ENCODE data around the gene NPC1.
A peak's percentile ranks its signal among the peaks of the same experiment; 100 is the strongest.

The NPC1 gene

DNA sequence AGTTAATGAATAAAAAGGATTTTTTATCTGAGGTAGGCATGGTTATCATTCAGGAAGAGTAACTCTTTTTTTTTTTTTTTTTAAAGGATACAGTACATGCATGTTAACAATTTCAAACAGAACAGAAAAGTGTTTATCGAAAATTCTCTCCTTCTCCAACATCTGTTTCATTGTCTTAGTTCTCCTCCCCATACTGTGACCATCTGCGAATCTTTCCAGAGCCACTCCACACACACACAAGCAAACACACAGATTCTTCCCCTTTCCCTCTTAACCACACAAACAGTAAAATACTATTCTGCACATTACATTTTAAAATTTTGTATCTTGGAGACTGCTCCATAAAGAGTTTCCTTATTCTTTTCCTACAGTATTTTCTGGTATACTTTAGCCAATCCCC, 38.0 kb downstream of the NPC1 start:
- DNase-seq (ENCODE audit: low spot score), result no peak

DNA sequence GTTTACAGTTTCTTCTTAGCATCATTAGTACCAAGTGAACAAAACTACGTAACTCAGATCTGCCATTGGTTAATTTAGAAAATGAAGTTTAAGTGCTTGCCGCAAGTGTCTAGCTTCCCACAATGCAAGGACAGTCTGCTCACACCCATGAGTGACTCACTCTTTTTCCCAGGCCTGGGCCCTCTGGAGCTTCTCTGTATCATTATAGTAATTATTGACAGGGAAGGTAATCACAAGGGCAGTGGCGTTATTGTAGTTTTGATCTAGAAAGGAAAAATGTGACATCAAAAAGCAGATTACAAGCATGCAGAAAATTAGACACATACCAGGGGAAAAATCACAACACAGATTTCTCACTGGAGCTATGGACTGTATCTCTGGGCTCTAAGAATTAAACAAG, 38.5 kb downstream of the NPC1 start:
- DNase-seq (ENCODE audit: low spot score), result no peak

DNA sequence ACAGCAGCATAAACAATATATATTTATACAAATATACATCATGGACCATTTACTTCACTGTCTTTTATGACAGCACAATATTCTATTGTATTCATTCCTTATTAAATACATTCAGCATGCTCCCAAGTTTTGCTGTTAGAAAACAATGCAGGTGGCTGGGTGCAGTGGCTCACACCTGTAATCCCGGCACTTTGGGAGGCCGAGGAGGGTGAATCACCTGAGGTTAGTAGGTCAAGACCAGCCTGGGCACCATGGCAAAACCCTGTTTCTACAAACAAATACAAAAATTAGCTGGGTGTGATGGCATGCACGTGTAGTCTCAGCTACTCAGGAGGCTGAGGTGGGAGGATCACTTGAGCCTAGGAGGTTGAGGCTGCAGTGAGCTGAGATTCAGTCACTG, 39.0 kb downstream of the NPC1 start:
- no peak for DNase-seq (ENCODE audit: low spot score)

DNA sequence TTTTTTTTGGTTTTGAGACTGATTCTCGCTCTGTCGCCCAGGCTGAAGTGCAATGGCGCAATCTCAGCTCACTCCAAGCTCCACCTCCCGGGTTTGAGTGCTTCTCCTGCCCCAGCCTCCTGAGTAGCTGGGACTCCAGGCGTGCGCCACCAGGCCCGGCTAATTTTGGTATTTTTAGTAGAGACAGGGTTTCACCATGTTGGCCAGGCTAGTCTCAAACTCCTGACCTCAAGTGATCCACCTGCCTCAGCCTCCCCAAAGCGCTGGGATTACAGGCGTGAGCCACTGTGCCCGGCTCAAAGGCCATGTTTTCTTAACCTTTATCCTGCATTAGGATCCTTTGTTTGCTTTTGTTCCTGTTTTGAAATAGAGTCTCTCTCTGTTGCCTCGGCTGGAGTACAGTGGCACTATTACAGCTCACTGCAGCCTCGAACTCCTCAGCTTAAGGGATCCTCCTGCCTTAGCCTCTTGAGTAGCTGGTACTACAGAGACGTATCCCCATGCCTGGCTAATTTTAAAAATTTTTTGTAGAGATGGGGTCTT, 41.0 kb downstream of the NPC1 start:
- DNase-seq (ENCODE audit: low spot score), result no peak

DNA sequence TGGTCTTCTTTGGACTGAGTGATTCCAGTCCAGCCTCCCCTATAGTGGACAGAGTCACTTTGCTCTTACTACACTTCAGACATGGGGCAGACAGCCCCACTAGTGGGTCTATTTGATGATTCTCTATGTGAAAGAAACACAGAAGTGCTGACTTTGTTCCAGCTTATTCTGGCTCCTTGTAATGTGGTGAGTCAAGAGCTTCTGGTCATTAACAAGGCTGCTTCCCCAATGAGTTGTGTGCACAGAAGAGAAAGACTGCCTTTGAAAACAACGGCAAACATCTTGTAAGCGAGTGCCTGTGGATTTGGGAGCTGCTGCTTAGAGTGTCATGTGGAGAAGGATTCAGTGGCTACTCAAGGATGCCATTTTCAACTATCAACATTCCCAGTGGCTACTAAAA, 43.8 kb downstream of the NPC1 start:
- DNase-seq (ENCODE audit: low spot score), result no peak

DNA sequence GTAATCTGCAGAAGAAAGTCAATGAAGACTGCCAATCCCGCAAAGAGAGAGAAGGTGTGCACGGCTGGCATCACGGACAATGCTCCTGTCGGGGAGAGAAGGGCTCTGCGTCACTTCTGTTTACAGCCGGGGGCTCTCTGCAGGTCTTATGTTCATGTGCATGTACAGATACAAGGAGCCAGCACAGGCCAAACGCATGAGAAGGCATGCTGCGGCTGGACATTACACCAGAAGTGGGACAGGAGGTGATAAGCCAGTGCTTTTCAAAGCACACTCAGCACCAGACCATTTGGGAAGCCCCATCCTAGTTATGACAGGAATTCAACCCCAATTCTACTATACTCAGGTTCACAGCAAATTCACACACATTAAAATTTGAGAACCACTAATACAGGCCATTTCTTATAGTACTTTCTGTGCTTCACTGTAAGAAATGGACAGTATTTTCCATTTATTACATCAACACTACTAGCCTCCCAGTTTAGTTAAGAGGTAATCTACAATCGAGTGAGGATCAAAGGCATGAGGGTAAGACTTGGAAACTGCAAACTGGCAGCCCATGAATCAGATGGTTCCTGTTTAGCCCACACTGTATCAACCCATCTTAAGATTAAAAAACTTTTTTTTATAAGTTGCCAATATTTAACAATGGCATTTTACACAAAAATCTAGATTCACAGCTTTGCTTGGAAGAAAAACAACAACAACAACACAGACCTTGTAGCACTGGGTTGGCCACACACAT, 44.8 kb downstream of the NPC1 start:
- no peak for DNase-seq (ENCODE audit: low spot score)

DNA sequence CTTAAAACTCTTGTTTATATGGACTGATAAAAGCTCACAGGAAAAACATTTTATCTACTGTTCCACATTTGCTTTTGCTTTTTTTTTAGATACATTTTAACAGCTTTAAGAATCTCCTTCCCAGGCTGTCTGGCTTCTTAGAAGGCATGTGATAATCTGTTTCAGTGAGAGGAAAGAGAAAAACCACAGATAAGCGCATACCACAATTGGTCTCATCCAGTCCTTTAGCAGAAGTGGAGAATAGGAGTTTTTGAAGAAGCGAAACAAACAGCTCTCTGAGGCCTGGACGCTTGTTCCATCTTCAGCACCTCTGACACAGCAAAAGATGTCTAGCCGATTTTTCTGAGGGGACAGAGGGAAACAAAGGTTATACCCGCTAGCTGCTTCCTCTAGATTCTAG, 45.4 kb downstream of the NPC1 start:
- DNase-seq (ENCODE audit: low spot score), result no peak

DNA sequence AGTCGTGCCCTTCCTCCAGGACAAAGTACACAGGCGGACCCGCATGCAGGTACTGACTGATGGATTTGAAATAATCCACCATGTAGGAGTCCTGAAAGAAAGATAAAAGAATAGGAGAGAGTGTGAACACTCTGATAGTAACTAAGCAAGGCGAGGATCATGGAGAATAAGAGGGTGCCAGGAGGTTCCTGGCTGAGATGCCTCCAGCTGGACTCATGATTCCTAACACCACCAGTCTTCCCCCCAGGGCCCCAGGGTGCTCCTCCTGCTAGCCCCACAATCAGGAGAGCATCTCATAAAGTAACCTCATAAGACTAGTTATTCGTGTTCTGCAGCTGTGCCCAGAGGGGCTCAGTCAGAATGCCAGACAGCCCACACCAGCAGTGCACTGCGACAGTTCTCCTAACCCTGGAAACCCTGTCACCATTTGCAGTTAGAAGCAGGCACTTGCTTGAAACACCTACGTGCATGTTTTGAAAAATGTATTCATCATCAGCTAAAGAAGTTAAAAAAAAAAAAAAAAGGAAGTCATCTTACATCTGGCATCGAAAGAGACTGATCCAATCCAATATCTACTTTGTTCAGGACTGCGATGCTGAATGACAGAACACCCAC, 46.3 kb downstream of the NPC1 start:
- no peak for DNase-seq (ENCODE audit: low spot score)

DNA sequence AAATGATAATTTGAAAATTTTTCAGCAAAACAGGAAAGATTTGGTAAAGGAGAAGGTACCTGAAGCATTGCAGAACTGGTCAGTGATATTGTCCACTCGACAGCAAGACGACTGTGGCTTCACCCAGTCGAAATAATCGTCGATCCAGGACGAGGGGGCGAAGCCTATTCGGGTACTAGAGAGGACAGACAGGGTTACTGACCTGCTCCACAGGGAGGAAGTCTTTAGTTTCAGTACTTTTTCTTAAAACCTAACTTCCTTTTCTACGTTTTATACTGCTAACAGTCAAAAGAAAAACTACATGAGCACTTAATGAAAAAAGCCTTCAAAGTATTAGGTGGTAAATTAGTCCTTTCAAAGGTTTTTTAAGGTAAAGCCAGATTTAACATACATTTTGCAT, 47.0 kb downstream of the NPC1 start:
- DNase-seq (ENCODE audit: low spot score), result no peak

DNA sequence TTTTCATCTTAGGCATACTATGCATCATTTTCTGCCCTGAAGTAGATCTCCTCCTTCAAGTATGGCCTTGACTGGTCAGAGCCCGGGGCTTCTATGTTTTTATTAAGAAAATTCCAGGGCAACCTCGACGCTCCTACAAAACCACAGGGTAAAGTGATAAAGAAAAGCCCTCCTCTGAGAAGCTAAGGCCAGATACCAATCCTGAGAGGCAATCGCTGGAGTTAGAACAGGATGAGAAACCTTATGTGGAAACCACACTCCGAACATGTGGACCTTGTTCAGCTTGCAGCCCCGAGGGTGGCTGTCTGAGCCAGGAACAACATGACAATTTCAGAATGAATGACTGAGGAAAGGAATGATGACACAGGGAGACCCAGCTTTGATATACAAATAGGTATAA, 47.4 kb downstream of the NPC1 start:
- no peak for DNase-seq (ENCODE audit: low spot score)

DNA sequence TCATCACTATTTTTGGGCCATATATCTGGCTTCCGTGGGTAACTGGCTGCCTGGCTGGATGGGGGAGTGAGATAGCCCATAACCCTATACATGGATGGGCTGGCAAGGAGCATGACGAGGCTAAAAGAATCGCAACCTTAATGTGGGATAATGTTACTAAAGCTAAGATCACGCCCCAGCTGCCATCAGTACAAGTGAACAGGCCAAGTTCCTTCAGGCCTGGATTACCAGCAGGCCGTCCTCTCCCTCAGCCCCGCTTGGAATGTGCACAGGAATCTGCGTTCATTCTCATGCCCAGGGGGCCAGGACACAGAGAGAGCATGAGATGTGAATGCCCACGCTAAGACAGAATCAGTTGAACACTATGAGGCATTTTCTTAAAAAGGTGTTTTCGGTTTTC, 48.3 kb downstream of the NPC1 start:
- no peak for DNase-seq (ENCODE audit: low spot score)

DNA sequence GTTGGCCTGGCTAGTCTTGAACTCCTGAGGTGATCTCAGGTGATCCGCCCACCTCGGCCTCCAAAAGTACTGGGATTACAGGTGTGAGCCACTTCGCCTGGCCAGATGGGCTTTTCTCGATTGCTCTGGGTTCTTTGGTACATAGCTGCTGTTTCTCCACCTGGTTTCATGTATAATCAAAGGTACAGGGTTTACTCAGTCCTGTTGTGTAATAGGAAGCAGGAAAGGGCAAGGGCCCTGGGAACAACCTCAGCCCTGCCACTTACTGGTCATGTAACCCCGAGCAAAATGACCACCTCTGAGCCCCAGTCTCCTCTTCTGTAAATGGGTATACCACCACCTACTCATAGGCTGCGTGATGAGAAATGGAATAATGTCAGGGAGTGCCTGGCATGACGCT, 49.0 kb downstream of the NPC1 start:
- no peak for DNase-seq (ENCODE audit: low spot score)

DNA sequence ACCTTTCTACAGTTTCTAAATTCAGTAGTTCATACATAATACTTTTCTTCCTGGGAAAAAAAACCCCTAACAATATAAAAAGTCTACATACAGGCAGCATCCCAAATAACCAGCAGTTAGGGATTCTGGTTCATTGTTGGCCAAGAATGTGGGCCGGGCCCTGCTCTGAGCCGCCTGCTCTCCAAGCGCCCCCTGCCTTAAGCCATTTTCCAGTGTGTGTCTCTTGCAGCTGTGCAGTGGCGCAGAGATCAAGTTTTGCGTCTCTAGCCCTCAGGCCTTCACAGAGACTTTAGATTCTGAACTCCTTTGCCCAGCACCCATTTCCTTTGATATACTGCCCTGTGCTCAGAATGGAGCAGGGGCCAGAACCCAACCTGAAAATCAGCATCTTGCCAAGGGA, 50.1 kb downstream of the NPC1 start:
- DNase-seq (ENCODE audit: low spot score), result no peak

DNA sequence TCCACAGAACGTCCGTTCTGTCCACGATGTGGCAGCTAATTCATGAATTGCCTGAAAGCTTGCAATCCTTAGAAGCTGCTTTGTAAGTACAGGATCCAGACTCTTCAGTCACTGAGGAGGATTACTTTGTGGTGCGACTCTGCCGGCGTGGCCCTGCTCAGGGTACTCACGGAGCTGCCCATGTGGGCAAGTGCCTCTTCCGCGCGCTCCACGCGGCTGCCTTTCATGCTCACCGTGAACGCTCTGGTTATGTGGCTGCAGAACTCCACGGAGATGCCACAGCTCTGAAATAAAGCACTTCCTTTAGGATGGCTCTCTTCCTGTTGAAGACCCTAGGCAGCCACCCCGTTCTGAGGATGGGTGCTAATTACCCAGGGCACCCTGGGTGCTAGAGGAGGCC, 52.0 kb downstream of the NPC1 start:
- DNase-seq (ENCODE audit: low spot score), result no peak

DNA sequence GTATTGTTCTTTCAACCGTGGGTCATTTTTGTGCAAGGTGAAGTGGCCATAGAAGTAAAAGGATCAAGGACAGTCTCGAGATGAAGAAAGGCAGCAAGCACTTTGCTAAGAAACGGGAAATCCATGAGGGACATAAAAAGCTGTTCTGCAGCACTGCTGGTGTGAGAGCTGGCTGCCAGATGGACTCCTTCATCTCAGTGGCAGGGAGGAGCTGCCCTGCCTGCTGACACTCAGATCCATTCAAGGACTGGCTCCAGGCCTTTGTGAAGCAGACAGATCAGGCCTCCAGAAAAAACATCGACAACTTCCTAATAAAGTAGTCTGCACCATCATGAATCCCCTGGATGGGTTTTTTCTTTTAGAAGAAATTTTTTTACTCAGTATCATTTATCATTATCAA, 53.5 kb downstream of the NPC1 start:
- DNase-seq (ENCODE audit: low spot score), result peak; percentile 11

DNA sequence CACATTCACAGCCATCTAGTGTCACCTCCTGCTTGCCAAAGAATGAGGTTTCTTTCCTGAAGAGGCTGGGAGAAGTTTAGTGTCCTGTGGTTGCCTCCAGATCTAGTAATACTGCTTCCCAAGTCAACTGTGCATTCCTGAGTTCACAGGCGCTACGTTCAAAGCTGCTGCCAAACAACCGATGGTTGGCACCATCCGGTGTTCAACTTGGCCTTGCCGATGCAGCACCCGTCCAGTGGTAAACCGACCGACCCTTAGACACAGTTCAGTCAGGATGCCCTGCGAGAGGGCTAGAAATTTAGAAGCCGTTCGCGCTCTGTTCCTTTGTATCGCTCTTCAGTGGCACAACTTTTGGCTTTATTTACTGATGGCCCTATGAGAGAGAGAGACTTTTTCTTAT, 54.4 kb downstream of the NPC1 start:
- no peak for DNase-seq (ENCODE audit: low spot score)

DNA sequence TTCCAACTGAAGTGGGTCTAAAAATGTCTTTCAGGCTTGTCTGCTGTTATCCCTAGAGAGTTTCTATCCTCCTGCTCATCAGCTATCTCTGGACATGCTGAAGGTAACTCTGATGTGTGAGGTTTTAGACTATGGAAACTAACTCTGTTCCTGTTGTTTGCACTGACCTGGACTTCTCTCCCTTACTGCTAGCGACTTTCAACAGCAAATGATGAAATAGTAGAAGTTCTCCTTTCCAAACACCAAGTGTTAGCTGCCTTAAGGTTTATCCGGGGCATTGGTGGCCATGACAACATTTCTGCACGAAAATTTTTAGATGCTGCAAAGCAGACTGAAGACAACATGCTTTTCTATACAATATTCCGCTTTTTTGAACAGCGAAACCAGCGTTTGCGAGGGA, 56.1 kb downstream of the NPC1 start:
- no peak for DNase-seq (ENCODE audit: low spot score)

DNA sequence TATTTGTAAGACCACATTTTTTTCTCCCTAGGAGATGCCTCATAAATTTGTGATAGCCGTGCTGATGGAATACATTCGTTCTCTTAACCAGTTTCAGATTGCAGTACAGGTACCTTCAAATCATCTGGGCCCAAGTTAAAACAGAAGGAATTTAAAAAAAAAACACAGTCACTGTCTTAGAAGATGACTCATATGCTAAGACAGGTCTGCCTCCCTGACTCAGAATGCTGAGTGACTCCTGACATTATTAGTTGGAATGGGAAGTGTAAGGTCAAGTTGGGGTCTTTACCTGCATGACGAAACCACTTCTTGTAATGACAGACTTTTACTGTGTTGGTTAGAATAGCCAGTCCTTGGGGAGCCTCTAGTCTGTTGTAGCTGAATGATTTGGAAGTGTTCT, 56.7 kb downstream of the NPC1 start:
- DNase-seq (ENCODE audit: low spot score), result no peak

DNA sequence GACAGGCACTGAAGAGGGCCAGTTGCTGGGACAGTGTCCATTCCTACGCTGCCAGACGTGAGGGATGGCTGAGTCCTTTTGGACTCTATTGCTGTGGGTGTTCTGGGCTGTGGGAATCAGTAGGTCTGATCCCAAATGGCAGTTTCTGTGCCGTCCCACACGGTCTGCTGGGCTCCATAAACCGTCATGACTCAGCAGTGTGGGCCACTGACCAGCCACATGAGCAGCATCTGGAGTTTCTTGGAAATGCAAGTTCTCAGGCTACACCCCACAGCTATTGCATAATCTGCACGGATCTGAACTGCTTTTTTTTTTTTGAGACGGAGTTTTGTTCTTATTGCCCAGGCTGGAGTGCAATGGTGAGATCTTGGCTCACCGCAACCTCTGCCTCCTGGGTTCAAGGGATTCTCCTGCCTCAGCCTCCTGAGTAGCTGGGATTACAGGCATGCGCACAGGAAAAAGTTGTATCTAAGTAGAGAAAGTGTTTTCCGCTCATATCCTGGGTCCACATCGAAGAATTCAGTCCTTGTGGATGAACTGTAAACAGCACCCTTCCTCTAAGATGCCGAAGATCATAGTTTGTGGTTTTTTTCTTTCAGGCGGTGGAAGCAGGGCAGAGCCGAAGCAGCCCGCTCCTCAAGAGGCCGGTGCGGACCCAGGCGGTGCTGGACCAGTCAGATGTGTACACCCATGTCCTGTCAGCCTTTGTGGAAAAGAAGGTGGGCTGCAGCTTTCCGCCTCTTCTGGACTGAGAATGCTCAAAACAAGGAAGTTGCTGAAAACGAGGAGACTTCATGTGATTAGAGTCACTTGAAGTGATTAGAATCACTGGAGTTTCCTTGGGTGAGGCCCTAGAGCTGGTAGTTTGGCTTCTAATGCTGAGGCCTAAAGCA, 57.5 kb downstream of the NPC1 start:
- DNase-seq (ENCODE audit: low spot score), result no peak

DNA sequence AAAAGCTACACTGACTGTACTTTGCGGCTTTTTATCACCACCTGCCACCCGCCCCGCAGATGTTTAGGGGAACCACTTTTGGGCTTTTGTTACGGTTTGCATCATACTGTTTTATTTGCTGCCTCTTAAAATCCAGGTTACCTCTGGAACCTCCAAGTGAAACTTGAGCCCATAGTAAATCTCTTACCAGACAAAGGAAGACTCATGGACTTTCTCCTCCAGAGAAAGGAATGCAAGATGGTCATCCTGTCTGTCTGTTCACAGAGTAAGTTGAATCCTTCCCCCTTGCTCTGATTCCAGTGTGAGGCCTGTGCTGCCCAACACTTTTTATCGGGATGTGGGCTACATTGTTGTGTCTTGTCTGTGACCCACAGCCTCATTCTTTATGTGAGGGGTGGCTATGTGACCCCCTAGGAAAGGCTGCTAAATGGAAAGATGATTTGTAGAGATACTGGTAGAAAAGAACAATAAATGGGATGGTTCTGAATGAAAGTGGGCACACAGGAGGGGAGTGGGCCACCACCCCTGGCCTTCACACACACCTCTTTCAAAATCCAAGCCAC, 59.7 kb downstream of the NPC1 start:
- no peak for DNase-seq (ENCODE audit: low spot score)

DNA sequence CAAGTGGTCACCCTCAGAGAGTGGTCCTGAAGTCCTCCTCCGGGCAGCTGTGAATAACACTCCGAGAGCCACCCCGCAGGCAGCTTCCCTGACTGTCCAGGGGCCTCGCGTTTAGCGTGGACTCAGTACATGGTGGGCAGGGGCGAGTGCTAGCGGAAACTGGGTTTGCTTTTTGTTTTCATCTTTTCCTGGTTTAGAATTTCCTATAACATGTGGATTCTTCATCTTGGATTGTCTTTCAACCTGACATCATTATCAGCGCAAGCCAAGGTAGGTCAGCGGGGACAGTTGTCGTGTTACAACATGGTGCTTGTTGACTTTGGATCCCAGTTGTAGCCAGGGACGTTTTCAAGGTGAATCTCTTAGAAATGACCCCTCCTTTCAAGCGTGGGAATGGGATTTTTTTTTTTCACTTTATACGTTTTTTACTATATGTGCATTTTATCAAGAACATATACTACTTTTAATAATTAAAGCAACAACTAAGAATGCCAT, 62.0 kb downstream of the NPC1 start:
- DNase-seq (ENCODE audit: low spot score), result no peak
